HepG2 (cell line): ENCODE results near the gene NKD2. TPM values are rescaled to one million over a fixed set of nuclear protein-coding genes. Genes with fewer than 3 reads are reported as not detected.
A peak's percentile ranks its signal among the peaks of the same experiment; 100 is the strongest.

Experiments used
- ATAC-seq: fragments of 200-7000 bp; cut with Tn5 transposase; 3 replicates; pipeline ENCODE4 v1.9.1; 2020; ENCODE audit warnings: mild to moderate bottlenecking, moderate library complexity
- BruUV-seq: library from RNA; stranded (reverse); fragments of 400-500 nt; replicated peaks from 2 replicates; lab custom pipeline; 2021; lab: Mats Ljungman, UMichigan
- CTCF ChIA-PET: fragments of 300-600 bp; formaldehyde crosslinking; extraction: SDS; loops from one replicate; lab custom pipeline; 2021; ENCODE audit warnings: low total read pairs, inconsistent platforms, low intra/inter-chr PET ratio; lab: Yijun Ruan, JAX
- POLR2A ChIA-PET: fragments of 350-600 bp; sonication (Branson Sonifier 250); formaldehyde crosslinking; loops from one replicate; lab custom pipeline; 2020; ENCODE audit warnings: antibody characterized with exemption, inconsistent platforms; lab: Yijun Ruan, JAX
- DNase-seq: peaks from one replicate; pipeline ENCODE4 v3.0.0-alpha.2; 2015; ENCODE audit warnings: low spot score
- FAIRE-seq: peaks from 3 replicates; lab custom pipeline; 2011; peaks lifted over from hg19 to GRCh38; lab: Jason Lieb, UNC
- H2AFZ ChIP-seq: one replicate; pipeline ENCODE4 v1.6.1; 2011; ENCODE audit warnings: low read length, inconsistent platforms
- H3K27ac ChIP-seq: fragments of 300-600 bp; 3 replicates; pipeline ENCODE4 v1.8.0; 2011; ENCODE audit warnings: mixed run types, mild to moderate bottlenecking, mixed read lengths, low read length, inconsistent platforms; ENCODE audit not compliant: insufficient read depth; ENCODE audit errors: extremely low read length
- H3K27me3 ChIP-seq, 2 experiments: fragments of 200-600 bp in 1 of 2; 2 replicates in 1 of 2; 3 replicates in 1 of 2; pipeline versions ENCODE4 v1.6.0 to v1.8.0; 2011; ENCODE audit warnings: low read length in 2 of 2, mild to moderate bottlenecking in 2 of 2, moderate library complexity in 2 of 2, inconsistent platforms in 1 of 2; ENCODE audit not compliant: insufficient read depth in 2 of 2, control insufficient read depth in 1 of 2
- H3K36me3 ChIP-seq, 2 experiments: fragments of 200-600 bp in 1 of 2; replicated peaks in 1 of 2; 2 replicates in 1 of 2; 3 replicates in 1 of 2; pipeline versions ENCODE4 v1.5.1 to v1.8.0; 2011; ENCODE audit warnings: low read length in 2 of 2, inconsistent platforms in 1 of 2; ENCODE audit not compliant: insufficient read depth in 2 of 2, control insufficient read depth in 1 of 2
- H3K4me1 ChIP-seq: 2 replicates; pipeline ENCODE4 v1.5.1; 2012; ENCODE audit warnings: low read length, inconsistent platforms; ENCODE audit not compliant: insufficient read depth
- H3K4me2 ChIP-seq: 2 replicates; pipeline ENCODE4 v1.6.0; 2011; ENCODE audit warnings: low read depth, low read length, inconsistent platforms
- H3K4me3 ChIP-seq, 3 experiments: fragments of 200-600 bp in 1 of 3; sonication (generic), shearing (Covaris generic) in 1 of 3; replicated peaks in 1 of 3; 2 replicates each; pipeline ENCODE4 v1.5.1; 2011 to 2016; ENCODE audit warnings: low read length in 3 of 3, inconsistent platforms in 2 of 3, low read depth in 2 of 3, mild to moderate bottlenecking in 2 of 3, control low read depth in 1 of 3, mixed read lengths in 1 of 3; ENCODE audit not compliant: insufficient read depth in 1 of 3
- H3K79me2 ChIP-seq: one replicate; pipeline ENCODE4 v1.6.1; 2011; ENCODE audit warnings: low read length, inconsistent platforms; ENCODE audit not compliant: insufficient read depth
- H3K9ac ChIP-seq: 2 replicates; pipeline ENCODE4 v1.6.0; 2011; ENCODE audit warnings: mild to moderate bottlenecking, low read depth, low read length, inconsistent platforms; ENCODE audit not compliant: insufficient read depth
- H3K9me3 ChIP-seq: 2 replicates; pipeline ENCODE4 v1.5.1; 2012; ENCODE audit warnings: mild to moderate bottlenecking, low read length
- H4K20me1 ChIP-seq: 2 replicates; pipeline ENCODE4 v1.6.0; 2011; ENCODE audit warnings: inconsistent platforms, mild to moderate bottlenecking, low read length, moderate library complexity; ENCODE audit not compliant: insufficient read depth
- ADNP ChIP-seq: sonication (generic); formaldehyde crosslinking; IDR thresholded peaks from 2 replicates; pipeline ENCODE4 v1.4.0; 2020; ENCODE audit warnings: missing genetic modification reagents
- ARNT ChIP-seq: fragments of 450-650 bp; IDR thresholded peaks from 2 replicates; pipeline ENCODE4 v1.6.1; 2017
- BCL6 ChIP-seq: IDR thresholded peaks from 2 replicates; pipeline ENCODE4 v1.6.1; 2016; ENCODE audit warnings: missing genetic modification reagents, missing compliant biosample characterization
- CTCF ChIP-seq: sonication (generic); formaldehyde crosslinking; IDR thresholded peaks from 2 replicates; pipeline ENCODE4 v1.5.0; 2020; ENCODE audit warnings: mild to moderate bottlenecking, missing genetic modification reagents, moderate library complexity
- DR1 ChIP-seq: sonication (generic); formaldehyde crosslinking; IDR thresholded peaks from 2 replicates; pipeline ENCODE4 v1.8.0; 2021; ENCODE audit warnings: mild to moderate bottlenecking, missing genetic modification reagents, inconsistent platforms
- ETV5 ChIP-seq: IDR thresholded peaks from 2 replicates; pipeline ENCODE4 v1.6.1; 2018; ENCODE audit warnings: missing biosample characterization, missing genetic modification reagents, inconsistent platforms, borderline replicate concordance
- JARID2 ChIP-seq: sonication (generic); formaldehyde crosslinking; IDR thresholded peaks from 2 replicates; pipeline ENCODE4 v1.8.1; 2023; ENCODE audit warnings: missing genetic modification reagents, inconsistent platforms; ENCODE audit not compliant: insufficient replicate concordance
- LBX2 ChIP-seq: sonication (generic); formaldehyde crosslinking; IDR thresholded peaks from 2 replicates; pipeline ENCODE4 v1.5.0; 2020; ENCODE audit warnings: missing genetic modification reagents, mild to moderate bottlenecking, borderline replicate concordance
- MBD4 ChIP-seq: IDR thresholded peaks from 2 replicates; pipeline ENCODE4 v1.6.1; 2012; ENCODE audit warnings: low read length, inconsistent platforms, borderline replicate concordance
- MEF2D ChIP-seq: sonication (generic); formaldehyde crosslinking; IDR thresholded peaks from 2 replicates; pipeline ENCODE4 v1.5.1; 2020; ENCODE audit warnings: mild to moderate bottlenecking, missing genetic modification reagents
- NFE2L2 ChIP-seq: fragments of 150-350 bp; IDR thresholded peaks from 2 replicates; pipeline ENCODE4 v1.6.1; 2014; ENCODE audit warnings: low read length
- PLSCR1 ChIP-seq: sonication (generic); formaldehyde crosslinking; IDR thresholded peaks from 2 replicates; pipeline ENCODE4 v1.5.0; 2020; ENCODE audit warnings: missing genetic modification reagents, mild to moderate bottlenecking, borderline replicate concordance
- REPIN1 ChIP-seq: sonication (generic); formaldehyde crosslinking; IDR thresholded peaks from 2 replicates; pipeline ENCODE4 v1.8.0; 2022; ENCODE audit warnings: missing genetic modification reagents, low read depth, mild to moderate bottlenecking, borderline replicate concordance
- RFXANK ChIP-seq: IDR thresholded peaks from 2 replicates; pipeline ENCODE4 v1.6.1; 2016
- UBTF ChIP-seq: sonication (generic); formaldehyde crosslinking; IDR thresholded peaks from 2 replicates; pipeline ENCODE4 v1.4.0; 2020; ENCODE audit warnings: mild to moderate bottlenecking, missing genetic modification reagents
- ZNF138 ChIP-seq: sonication (generic); formaldehyde crosslinking; IDR thresholded peaks from 2 replicates; pipeline ENCODE4 v1.5.0; 2020; ENCODE audit warnings: mild to moderate bottlenecking, low read depth, missing genetic modification reagents
- ZNF33A ChIP-seq: sonication (generic); formaldehyde crosslinking; IDR thresholded peaks from 2 replicates; pipeline ENCODE4 v1.5.1; 2020; ENCODE audit warnings: missing genetic modification reagents, mild to moderate bottlenecking, moderate library complexity, borderline replicate concordance
- ZNF513 ChIP-seq: sonication (generic); formaldehyde crosslinking; conservative IDR thresholded peaks from 2 replicates; pipeline ENCODE4 v1.5.0; 2020; ENCODE audit warnings: missing genetic modification reagents
- ZNF788 ChIP-seq: sonication (generic); formaldehyde crosslinking; IDR thresholded peaks from 2 replicates; pipeline ENCODE4 v1.5.0; 2020; ENCODE audit warnings: mild to moderate bottlenecking, missing genetic modification reagents, borderline replicate concordance
- ZNF792 ChIP-seq: IDR thresholded peaks from 2 replicates; pipeline ENCODE4 v1.6.1; 2016
- WGBS: methylation state at CpG from one replicate; pipeline ENCODE4 v1.1.6; 2017; ENCODE audit warnings: low lambda C conversion rate; 5-methylcytosine and 5-hydroxymethylcytosine counted together
- in situ Hi-C: cut with HindIII; loops from 2 replicates; pipeline ENCODE4 v1.10.0; 2017; ENCODE audit warnings: low pct_unique_long_range_greater_than_20kb; ENCODE audit not compliant: extremely low pct_ligation_motif_present
- intact Hi-C: fragments of 100-400 bp; cut with micrococcal nuclease; formaldehyde crosslinking; loops from one replicate; pipeline ENCODE4 v1.10.0; 2022; ENCODE audit not compliant: unreplicated experiment
- polyA plus RNA-seq, 8 experiments: library from polyadenylated mRNA; depleted of rRNA in 3 of 8; stranded (reverse) in 7 of 8; unstranded in 1 of 8; fragments of >200 nt; fragmentation: Illumina TruSeq in 4 of 8; extraction: Trizol in 4 of 8; gene quantifications; 2 replicates each; pipeline versions ENCODE4 v1.2.1 to v1.2.3, GENCODE V29; 2011 to 2016; ENCODE audit warnings: low read depth in 4 of 8, missing spikeins in 1 of 8, mixed read lengths in 1 of 8; ENCODE audit not compliant: insufficient read depth in 1 of 8
- total RNA-seq, 5 experiments: library from RNA; depleted of rRNA; stranded (reverse); fragments of >200 nt; fragmentation: Illumina TruSeq; extraction: Trizol; gene quantifications; 2 replicates each; pipeline ENCODE4 v1.2.3, GENCODE V29; 2016; ENCODE audit warnings: low read depth in 1 of 5

The NKD2 gene
- total and polyA plus RNA-seq, 2 of the 13 experiments (the other 11 are each of a cell fraction or from before 2014, with no cell fraction given), result 0.53 to 0.82 TPM

- no peak for TF ChIP-seq ZNF513
- peak; percentile 33; the same call in 1 of the 2 replicates for TF ChIP-seq CTCF
- no peak for TF ChIP-seq DR1 (CRISPR knock-in tag)
- no peak for TF ChIP-seq LBX2 (CRISPR knock-in tag)
- no peak for TF ChIP-seq MBD4
- no peak for TF ChIP-seq MEF2D (CRISPR knock-in tag)
- TF ChIP-seq PLSCR1, result no peak
Measured at GRCh38 chr5:994821-995220, 13.8 kb upstream of the NKD2 start (continued).

- H3K9me3 ChIP-seq, result no peaks in the 10 kb centered on the region
- no peaks in the 10 kb centered on the region for H4K20me1 ChIP-seq
- DNase-seq (no peak), ATAC-seq (no peak), FAIRE-seq (no peak)
- TF ChIP-seq RFXANK (CRISPR knock-in tag) (no peak), ZNF792 (CRISPR knock-in tag) (no peak), NFE2L2 (no peak), BCL6 (CRISPR knock-in tag) (no peak), ADNP (no peak), ARNT (no peak), ZNF33A (CRISPR knock-in tag) (no peak), UBTF (no peak), ZNF788 (CRISPR knock-in tag) (no peak), ZNF138 (no peak), JARID2 (CRISPR knock-in tag) (no peak), ETV5 (CRISPR knock-in tag) (no peak), REPIN1 (no peak)
- H2AFZ ChIP-seq, result no peak overlapping the region
- no CpG with 5 or more reads among the region's 4 CpGs for WGBS
- no peak overlapping the region for H3K4me3 ChIP-seq
- H3K9ac ChIP-seq, result no peak overlapping the region
- H3K36me3 ChIP-seq, result no peaks in the 10 kb centered on the region
- BruUV-seq, result no TSS peak
- peaks cover 1 to 23% of the 10 kb centered on the region in 2 experiments for H3K27me3 ChIP-seq
- in situ Hi-C loops, result no loop called here
- no peak overlapping the region for H3K27ac ChIP-seq
- ChIA-PET POLR2A (no interaction called here), CTCF (no interaction called here)
- intact Hi-C loops, result no loop called here
- H3K79me2 ChIP-seq, result no peaks in the 10 kb centered on the region
- no peak overlapping the region for H3K4me2 ChIP-seq
- H3K4me1 ChIP-seq, result peaks cover 34% of the 10 kb centered on the region
Measured at GRCh38 chr5:995318-995717, 13.3 kb upstream of the NKD2 start.
